HL-60/S4 treated with phorbol 12-myristate 13-acetate at 8.2 ng/mL for 4 days and 3 days (cell line): ENCODE results near the gene MYLK.

Source experiments
- in situ Hi-C: fragments of 300-500 bp; cut with MboI; formaldehyde crosslinking; loops from 2 replicates; pipeline ENCODE4 v1.15.0; 2022; ENCODE audit warnings: low sequenced_read_pairs

The MYLK gene

GRCh38 chr3:123877466-123877865 is 6.7 kb downstream of the MYLK start:
- in situ Hi-C loops, result no loop called here

- in situ Hi-C loops, result no loop called here
Measured at GRCh38 chr3:123876858-123877257, 7.3 kb downstream of the MYLK start.

- in situ Hi-C loops, result no loop called here
Measured at GRCh38 chr3:123872621-123873020, 11.5 kb downstream of the MYLK start.

GRCh38 chr3:123871946-123872345 is 12.2 kb downstream of the MYLK start:
- in situ Hi-C loops, result no loop called here

- in situ Hi-C loops, result no loop called here
Measured at GRCh38 chr3:123870033-123870432, 14.1 kb downstream of the MYLK start.

- in situ Hi-C loops, result no loop called here
Measured at GRCh38 chr3:123869165-123869564, 15.0 kb downstream of the MYLK start.

- in situ Hi-C loops, result no loop called here
Measured at GRCh38 chr3:123864706-123865105, 19.4 kb downstream of the MYLK start.

GRCh38 chr3:123862152-123862551 is 22.0 kb downstream of the MYLK start:
- in situ Hi-C loops, result no loop called here

- in situ Hi-C loops, result no loop called here
Measured at GRCh38 chr3:123861081-123861836, 22.9 kb downstream of the MYLK start.

- in situ Hi-C loops, result no loop called here
Measured at GRCh38 chr3:123859177-123859576, 25.0 kb downstream of the MYLK start.

- in situ Hi-C loops, result no loop called here
Measured at GRCh38 chr3:123854905-123855304, 29.2 kb downstream of the MYLK start.

GRCh38 chr3:123853686-123854372 is 30.3 kb downstream of the MYLK start:
- in situ Hi-C loops, result no loop called here

- in situ Hi-C loops, result no loop called here
Measured at GRCh38 chr3:123847209-123847608, 36.9 kb downstream of the MYLK start.

GRCh38 chr3:123843668-123844067 is 40.5 kb downstream of the MYLK start:
- in situ Hi-C loops, result no loop called here

- in situ Hi-C loops, result no loop called here
Measured at GRCh38 chr3:123842711-123843110, 41.4 kb downstream of the MYLK start.

- in situ Hi-C loops, result no loop called here
Measured at GRCh38 chr3:123841476-123842238, 42.5 kb downstream of the MYLK start.

- in situ Hi-C loops, result no loop called here
Measured at GRCh38 chr3:123840961-123841360, 43.2 kb downstream of the MYLK start.

GRCh38 chr3:123837858-123838257 is 46.3 kb downstream of the MYLK start:
- in situ Hi-C loops, result no loop called here

GRCh38 chr3:123834631-123835030 is 49.5 kb downstream of the MYLK start:
- in situ Hi-C loops, result no loop called here

GRCh38 chr3:123833398-123833785 is 50.7 kb downstream of the MYLK start:
- in situ Hi-C loops, result no loop called here

GRCh38 chr3:123832692-123833397 is 51.3 kb downstream of the MYLK start:
- in situ Hi-C loops, result no loop called here
